Keratinocyte (primary cell): ENCODE results near the gene FAM78B. TPM values are rescaled to one million over a fixed set of nuclear protein-coding genes. Genes with fewer than 3 reads are reported as not detected.

Experiments
- DNase-seq: peaks from one replicate; pipeline ENCODE4 v3.0.0-alpha.2; 2011; ENCODE audit warnings: low read depth, missing footprints, low spot score
- FAIRE-seq: peaks from 2 replicates; lab custom pipeline; 2011; peaks lifted over from hg19 to GRCh38; lab: Jason Lieb, UNC
- H2AFZ ChIP-seq: 2 replicates; pipeline ENCODE4 v1.6.0; 2012; ENCODE audit warnings: low read length, control low read depth, inconsistent platforms; ENCODE audit not compliant: control insufficient read depth
- H3K27ac ChIP-seq: 2 replicates; pipeline ENCODE4 v1.5.1; 2011; ENCODE audit warnings: low read length; ENCODE audit not compliant: control insufficient read depth, insufficient read depth
- H3K27me3 ChIP-seq: 3 replicates; pipeline ENCODE4 v1.6.0; 2011; ENCODE audit warnings: low read length; ENCODE audit not compliant: control insufficient read depth, insufficient read depth; ENCODE audit errors: extremely low read depth
- H3K36me3 ChIP-seq, 2 experiments: 2 replicates in 1 of 2; 3 replicates in 1 of 2; pipeline ENCODE4 v1.5.1; 2011; ENCODE audit warnings: low read length in 2 of 2, mild to moderate bottlenecking in 1 of 2; ENCODE audit not compliant: control insufficient read depth in 2 of 2, insufficient read depth in 2 of 2; ENCODE audit errors: extremely low read depth in 1 of 2
- H3K4me1 ChIP-seq: 3 replicates; pipeline ENCODE4 v1.5.1; 2011; ENCODE audit warnings: low read length; ENCODE audit not compliant: control insufficient read depth, insufficient read depth; ENCODE audit errors: extremely low read depth
- H3K4me2 ChIP-seq: 3 replicates; pipeline ENCODE4 v1.6.0; 2011; ENCODE audit warnings: low read depth, low read length; ENCODE audit not compliant: control insufficient read depth, insufficient read depth; ENCODE audit errors: extremely low read depth
- H3K4me3 ChIP-seq, 3 experiments: fragments of 200-600 bp in 1 of 3; sonication (generic) in 1 of 3; 2 replicates in 2 of 3; 3 replicates in 1 of 3; pipeline ENCODE4 v1.5.1; 2011 to 2016; ENCODE audit warnings: low read length in 3 of 3, mild to moderate bottlenecking in 3 of 3, control low read depth in 2 of 3, inconsistent platforms in 1 of 3, low read depth in 1 of 3, mixed read lengths in 1 of 3, mixed run types in 1 of 3, moderate library complexity in 1 of 3; ENCODE audit not compliant: control insufficient read depth in 2 of 3, insufficient read depth in 2 of 3; ENCODE audit errors: extremely low read depth in 1 of 3
- H3K79me2 ChIP-seq: 2 replicates; pipeline ENCODE4 v1.6.0; 2012; ENCODE audit warnings: low read length; ENCODE audit not compliant: control insufficient read depth, insufficient read depth
- H3K9ac ChIP-seq: 3 replicates; pipeline ENCODE4 v1.6.0; 2011; ENCODE audit warnings: low read length; ENCODE audit not compliant: control insufficient read depth, insufficient read depth; ENCODE audit errors: extremely low read depth
- H3K9me1 ChIP-seq: 3 replicates; pipeline ENCODE4 v1.6.0; 2011; ENCODE audit warnings: low read length; ENCODE audit not compliant: control insufficient read depth, insufficient read depth; ENCODE audit errors: extremely low read depth
- H3K9me3 ChIP-seq: 2 replicates; pipeline ENCODE4 v1.5.1; 2012; ENCODE audit warnings: low read depth, low read length; ENCODE audit not compliant: control insufficient read depth
- H4K20me1 ChIP-seq: 3 replicates; pipeline ENCODE4 v1.6.0; 2011; ENCODE audit warnings: low read length; ENCODE audit not compliant: control insufficient read depth, insufficient read depth; ENCODE audit errors: extremely low read depth
- CTCF ChIP-seq, 3 experiments: IDR thresholded peaks in 1 of 3; conservative IDR thresholded peaks in 1 of 3; optimal IDR thresholded peaks in 1 of 3; 2 replicates in 2 of 3; 3 replicates in 1 of 3; pipeline versions ENCODE3 to v1.5.1; 2011; ENCODE audit warnings: low read length in 3 of 3, mild to moderate bottlenecking in 3 of 3, moderate library complexity in 2 of 3, control low read depth in 1 of 3, inconsistent platforms in 1 of 3; ENCODE audit not compliant: insufficient read depth in 2 of 3; ENCODE audit errors: extremely low read depth in 1 of 3
- EZH2 ChIP-seq: IDR thresholded peaks from one replicate; pipeline ENCODE4 v1.6.1; 2012; ENCODE audit warnings: inconsistent platforms, mild to moderate bottlenecking, low read length, moderate library complexity
- dilution Hi-C: fragments of 300-500 bp; cut with MboI; formaldehyde crosslinking; loops from one replicate; pipeline ENCODE4 v1.7.0; 2020; ENCODE audit warnings: low sequenced_read_pairs; ENCODE audit not compliant: extremely low pct_ligation_motif_present
- polyA plus RNA-seq, 5 experiments: library from polyadenylated mRNA; depleted of rRNA in 3 of 5; stranded (reverse) in 3 of 5; stranded (forward) in 1 of 5; unstranded in 1 of 5; fragments of >200 nt; gene quantifications; 1 replicate in 1 of 5; 2 replicates in 3 of 5; 3 replicates in 1 of 5; pipeline versions ENCODE4 v1.2.1 to v1.2.3, GENCODE V29; 2011 to 2012; ENCODE audit warnings: missing spikeins in 2 of 5, low read depth in 1 of 5, low replicate concordance in 1 of 5

The FAM78B gene
- polyA plus RNA-seq, 1 donor (not counting 4 experiments of a cell fraction or from before 2014, with no cell fraction given) = 0.07 TPM

- FAIRE-seq (no peak), DNase-seq (no peak)
- no peak for TF ChIP-seq EZH2
- no peak for TF ChIP-seq CTCF (optimal IDR thresholded peaks at IDR 0.05 in 1 of 3, IDR thresholded peaks at IDR 0.05 in 1 of 3, conservative IDR thresholded peaks at IDR 0.05 in 1 of 3; ENCODE audit: extremely low read depth in 1 of 3, insufficient read depth in 2 of 3, low read length in 3 of 3)
- Histone ChIP-seq H3K9ac (no peak overlapping the region), H3K27me3 (no peaks in the 10 kb centered on the region), H3K4me2 (no peak overlapping the region), H3K4me3 (no peak overlapping the region), H3K9me3 (no peaks in the 10 kb centered on the region), H3K4me1 (no peaks in the 10 kb centered on the region), H3K27ac (no peak overlapping the region), H4K20me1 (no peaks in the 10 kb centered on the region), H2AFZ (no peak overlapping the region), H3K36me3 (no peaks in the 10 kb centered on the region), H3K9me1 (no peaks in the 10 kb centered on the region), H3K79me2 (no peaks in the 10 kb centered on the region)
- dilution Hi-C loops = no loop called here
These were observed 11.7 kb downstream of the FAM78B start for GRCh38 chr1:166155108-166155507.

- FAIRE-seq (no peak), DNase-seq (no peak)
- H3K9me3 ChIP-seq = no peaks in the 10 kb centered on the region
- no peak overlapping the region for H3K4me2 ChIP-seq
- no peak overlapping the region for H3K9ac ChIP-seq
- dilution Hi-C loops = no loop called here
- H3K79me2 ChIP-seq = no peaks in the 10 kb centered on the region
- H3K36me3 ChIP-seq = no peaks in the 10 kb centered on the region
- TF ChIP-seq EZH2 = no peak
- TF ChIP-seq CTCF (optimal IDR thresholded peaks at IDR 0.05 in 1 of 3, IDR thresholded peaks at IDR 0.05 in 1 of 3, conservative IDR thresholded peaks at IDR 0.05 in 1 of 3; ENCODE audit: extremely low read depth in 1 of 3, insufficient read depth in 2 of 3, low read length in 3 of 3) = no peak
- H3K4me3 ChIP-seq = no peak overlapping the region
- H2AFZ ChIP-seq = no peak overlapping the region
- no peak overlapping the region for H3K27ac ChIP-seq
- no peaks in the 10 kb centered on the region for H3K27me3 ChIP-seq
- no peaks in the 10 kb centered on the region for H4K20me1 ChIP-seq
- H3K4me1 ChIP-seq = no peaks in the 10 kb centered on the region
- no peaks in the 10 kb centered on the region for H3K9me1 ChIP-seq
These were observed 13.1 kb downstream of the FAM78B start for GRCh38 chr1:166153525-166154314.
